ENCODE data around the gene PDE3B. TPM values are rescaled to one million over a fixed set of nuclear protein-coding genes. Genes with fewer than 3 reads are reported as not detected.
"Not testable (repeated sequence)": the region's sequence is repeated elsewhere in the genome, so short reads cannot be mapped to it uniquely, and the experiment has no call there.

PDE3B gene
- polyA plus RNA-seq, 1 experiment = 0.10 TPM

DNA sequence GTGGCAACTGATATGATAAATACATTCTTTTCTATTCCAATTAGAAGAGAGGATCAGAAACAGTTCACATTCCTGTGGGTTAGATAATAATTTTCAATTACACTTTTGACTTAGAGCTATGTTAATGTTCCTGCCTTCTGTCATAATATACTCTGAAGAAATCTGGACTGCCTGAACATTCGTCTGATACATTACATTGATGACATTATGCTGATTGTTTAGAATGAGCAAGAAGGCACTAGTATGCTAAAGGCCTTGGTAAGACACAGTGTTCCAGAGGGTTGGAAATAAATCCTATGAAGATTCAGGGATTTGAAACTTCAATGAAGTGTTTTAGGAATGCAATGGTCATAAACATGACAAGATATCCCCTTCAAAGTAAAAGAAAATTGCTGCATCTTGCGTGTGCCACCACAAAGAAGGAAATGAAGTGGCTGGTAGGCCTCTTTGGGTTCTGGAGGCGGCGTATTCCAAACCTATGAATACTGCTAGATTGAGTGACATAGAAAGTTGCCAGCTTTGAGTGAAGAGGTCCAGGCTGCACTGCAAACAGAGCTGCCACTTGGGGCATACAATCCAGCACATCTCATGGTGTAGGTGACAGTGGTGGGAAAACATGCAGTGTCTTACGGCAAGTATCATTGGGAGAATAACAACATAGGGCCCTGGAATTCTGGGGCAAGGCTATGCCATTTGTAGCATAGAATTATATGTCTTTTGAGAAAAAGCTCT lies 21.2 kb upstream of the PDE3B start:
- Histone ChIP-seq H3K27me3 (ENCODE audit: control insufficient read depth, insufficient read depth, low read length) (no peaks in the 10 kb centered on the region), H3K4me3 (ENCODE audit: low read depth, low read length) (no peak overlapping the region), H3K27ac (ENCODE audit: low read depth, low read length) (no peak overlapping the region), H3K9me3 (ENCODE audit: control insufficient read depth, insufficient read depth, low read length) (no peaks in the 10 kb centered on the region)
- DNase-seq (ENCODE audit: low read depth, low spot score) = no peak
- ChIA-PET POLR2A (no interaction called here), CTCF (no interaction called here)
- TF ChIP-seq, protein P1, sequence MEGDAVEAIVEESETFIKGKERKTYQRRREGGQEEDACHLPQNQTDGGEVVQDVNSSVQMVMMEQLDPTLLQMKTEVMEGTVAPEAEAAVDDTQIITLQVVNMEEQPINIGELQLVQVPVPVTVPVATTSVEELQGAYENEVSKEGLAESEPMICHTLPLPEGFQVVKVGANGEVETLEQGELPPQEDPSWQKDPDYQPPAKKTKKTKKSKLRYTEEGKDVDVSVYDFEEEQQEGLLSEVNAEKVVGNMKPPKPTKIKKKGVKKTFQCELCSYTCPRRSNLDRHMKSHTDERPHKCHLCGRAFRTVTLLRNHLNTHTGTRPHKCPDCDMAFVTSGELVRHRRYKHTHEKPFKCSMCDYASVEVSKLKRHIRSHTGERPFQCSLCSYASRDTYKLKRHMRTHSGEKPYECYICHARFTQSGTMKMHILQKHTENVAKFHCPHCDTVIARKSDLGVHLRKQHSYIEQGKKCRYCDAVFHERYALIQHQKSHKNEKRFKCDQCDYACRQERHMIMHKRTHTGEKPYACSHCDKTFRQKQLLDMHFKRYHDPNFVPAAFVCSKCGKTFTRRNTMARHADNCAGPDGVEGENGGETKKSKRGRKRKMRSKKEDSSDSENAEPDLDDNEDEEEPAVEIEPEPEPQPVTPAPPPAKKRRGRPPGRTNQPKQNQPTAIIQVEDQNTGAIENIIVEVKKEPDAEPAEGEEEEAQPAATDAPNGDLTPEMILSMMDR (IDR thresholded peaks at IDR 0.05; ENCODE audit: low read depth, low read length) = no peak

DNA sequence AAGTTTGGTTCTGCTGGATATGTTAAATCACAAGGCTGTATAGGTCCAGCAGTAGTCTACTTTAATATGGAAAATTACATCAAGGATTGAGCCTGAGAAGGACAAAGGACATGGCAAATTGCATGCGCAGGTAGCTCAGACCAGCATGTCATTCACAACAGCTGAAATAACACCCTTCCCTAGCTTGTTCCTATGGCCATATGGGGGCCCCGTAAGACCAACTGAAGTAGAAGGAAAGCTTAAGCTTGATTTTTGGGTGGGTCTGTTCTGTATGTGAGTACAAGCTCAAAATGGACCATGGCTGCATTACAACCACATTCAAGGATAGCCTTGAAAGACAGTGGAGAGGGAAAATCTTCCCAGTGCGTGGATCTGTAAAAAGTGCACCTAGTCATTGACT lies 20.6 kb upstream of the PDE3B start:
- TF ChIP-seq, protein P1 (IDR thresholded peaks at IDR 0.05; ENCODE audit: low read depth, low read length) = no peak
- CTCF ChIA-PET = no interaction called here
- POLR2A ChIA-PET = no interaction called here
- Histone ChIP-seq H3K27me3 (ENCODE audit: control insufficient read depth, insufficient read depth, low read length) (no peaks in the 10 kb centered on the region), H3K4me3 (ENCODE audit: low read depth, low read length) (no peak overlapping the region), H3K9me3 (ENCODE audit: control insufficient read depth, insufficient read depth, low read length) (no peaks in the 10 kb centered on the region), H3K27ac (ENCODE audit: low read depth, low read length) (no peak overlapping the region)
- DNase-seq (ENCODE audit: low read depth, low spot score) = no peak

DNA sequence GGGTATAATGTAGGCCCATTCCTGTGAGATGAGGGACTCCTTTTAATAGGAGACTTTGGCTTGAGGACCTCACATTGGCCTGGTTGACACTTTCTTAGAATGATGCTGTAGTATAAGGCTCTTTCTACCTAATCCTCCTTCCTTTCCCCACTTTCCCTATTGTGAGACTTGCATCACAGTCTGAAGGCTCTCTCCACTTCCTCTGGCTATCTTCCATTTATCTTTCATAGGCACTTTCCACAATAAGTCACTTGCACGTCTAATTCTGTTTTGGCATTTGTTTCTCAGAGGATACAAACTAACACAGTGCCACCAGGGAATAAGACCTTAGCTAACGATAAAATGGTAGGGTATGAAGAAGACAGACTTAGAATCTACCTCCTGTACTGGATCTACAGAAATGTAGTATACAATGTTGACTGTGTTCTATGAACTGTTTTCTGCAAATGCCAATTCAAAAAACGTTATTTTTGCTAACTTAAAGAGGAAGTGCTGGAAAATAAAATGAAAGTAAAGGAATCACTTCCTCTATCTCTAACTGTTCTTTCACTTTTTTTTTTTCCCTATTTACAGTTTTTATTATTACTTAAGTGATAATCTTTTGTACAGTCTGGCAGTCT lies 17.9 kb upstream of the PDE3B start:
- Histone ChIP-seq H3K9me3 (ENCODE audit: control insufficient read depth, insufficient read depth, low read length) (no peaks in the 10 kb centered on the region), H3K27ac (ENCODE audit: low read depth, low read length) (no peak overlapping the region), H3K27me3 (ENCODE audit: control insufficient read depth, insufficient read depth, low read length) (no peaks in the 10 kb centered on the region), H3K4me3 (ENCODE audit: low read depth, low read length) (no peak overlapping the region)
- TF ChIP-seq, protein P1 (IDR thresholded peaks at IDR 0.05; ENCODE audit: low read depth, low read length) = no peak
- DNase-seq (ENCODE audit: low read depth, low spot score) = no peak
- CTCF ChIA-PET = no interaction called here
- POLR2A ChIA-PET = no interaction called here

DNA sequence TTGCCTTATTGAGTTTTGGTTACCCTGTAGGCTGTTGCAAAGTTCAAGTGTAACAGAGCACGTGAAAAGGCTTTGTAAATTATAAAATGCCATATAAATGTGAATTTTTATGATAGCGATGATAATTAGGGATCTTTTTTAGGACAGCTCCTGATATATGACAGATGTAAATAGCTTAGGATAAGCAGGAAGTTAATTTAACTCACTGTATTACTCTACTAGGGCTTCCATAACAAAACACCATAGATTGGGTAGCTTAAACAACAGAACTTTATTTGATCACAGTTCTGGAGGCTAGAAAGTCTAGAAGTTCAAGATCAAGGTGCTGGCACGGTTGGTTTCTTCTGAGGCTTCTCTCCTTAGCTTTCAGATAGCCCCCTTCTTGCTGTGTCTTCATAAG lies 17.0 kb upstream of the PDE3B start:
- Histone ChIP-seq H3K9me3 (ENCODE audit: control insufficient read depth, insufficient read depth, low read length) (no peaks in the 10 kb centered on the region), H3K27me3 (ENCODE audit: control insufficient read depth, insufficient read depth, low read length) (no peaks in the 10 kb centered on the region), H3K27ac (ENCODE audit: low read depth, low read length) (no peak overlapping the region), H3K4me3 (ENCODE audit: low read depth, low read length) (no peak overlapping the region)
- CTCF ChIA-PET = no interaction called here
- TF ChIP-seq, protein P1 (IDR thresholded peaks at IDR 0.05; ENCODE audit: low read depth, low read length) = no peak
- no peak for DNase-seq (ENCODE audit: low read depth, low spot score)
- POLR2A ChIA-PET = no interaction called here

DNA sequence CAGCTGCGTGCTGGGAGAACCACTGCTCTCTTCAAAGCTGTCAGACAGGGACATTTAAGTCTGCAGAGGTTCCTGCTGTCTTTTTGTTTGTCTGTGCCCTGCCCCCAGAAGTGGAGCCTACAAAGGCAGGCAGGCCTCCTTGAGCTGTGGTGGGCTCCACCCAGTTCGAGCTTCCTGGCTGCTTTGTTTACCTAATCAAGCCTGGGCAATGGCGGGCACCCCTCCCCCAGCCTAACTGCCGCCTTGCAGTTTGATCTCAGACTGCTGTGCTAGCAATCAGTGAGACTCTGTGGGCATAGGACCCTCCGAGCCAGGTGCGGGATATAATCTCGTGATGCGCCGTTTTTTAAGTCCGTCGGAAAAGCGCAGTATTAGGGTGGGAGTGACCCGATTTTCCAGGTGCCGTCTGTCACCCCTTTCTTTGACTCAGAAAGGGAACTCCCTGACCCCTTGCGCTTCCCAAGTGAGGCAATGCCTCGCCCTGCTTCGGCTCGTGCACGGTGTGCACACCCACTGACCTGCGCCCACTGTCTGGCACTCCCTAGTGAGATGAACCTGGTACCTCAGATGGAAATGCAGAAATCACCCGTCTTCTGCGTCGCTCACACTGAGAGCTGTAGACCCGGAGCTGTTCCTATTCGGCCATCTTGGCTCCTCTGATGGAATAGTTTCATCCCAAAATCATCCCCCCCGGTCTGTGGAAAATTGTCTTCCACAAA lies 9.9 kb upstream of the PDE3B start:
- H3K27ac ChIP-seq (ENCODE audit: low read depth, low read length); CTCF ChIA-PET; DNase-seq (ENCODE audit: low read depth, low spot score); H3K9me3 ChIP-seq (ENCODE audit: control insufficient read depth, insufficient read depth, low read length); H3K27me3 ChIP-seq (ENCODE audit: control insufficient read depth, insufficient read depth, low read length); POLR2A ChIA-PET; H3K4me3 ChIP-seq (ENCODE audit: low read depth, low read length): not testable (repeated sequence)
